IPS-18c (cell line): ENCODE results near the gene CIAO1.

Experiments used
- H3K4me3 ChIP-seq: 2 replicates; pipeline ENCODE4 v1.7.0; 2013; ENCODE audit warnings: low read depth, mild to moderate bottlenecking, low read length, moderate library complexity; ENCODE audit not compliant: insufficient read depth
- H3K9me3 ChIP-seq: one replicate; pipeline ENCODE4 v1.6.1; 2013; ENCODE audit warnings: mild to moderate bottlenecking, low read length, moderate library complexity; ENCODE audit not compliant: control insufficient read depth, insufficient read depth

Gene CIAO1

DNA sequence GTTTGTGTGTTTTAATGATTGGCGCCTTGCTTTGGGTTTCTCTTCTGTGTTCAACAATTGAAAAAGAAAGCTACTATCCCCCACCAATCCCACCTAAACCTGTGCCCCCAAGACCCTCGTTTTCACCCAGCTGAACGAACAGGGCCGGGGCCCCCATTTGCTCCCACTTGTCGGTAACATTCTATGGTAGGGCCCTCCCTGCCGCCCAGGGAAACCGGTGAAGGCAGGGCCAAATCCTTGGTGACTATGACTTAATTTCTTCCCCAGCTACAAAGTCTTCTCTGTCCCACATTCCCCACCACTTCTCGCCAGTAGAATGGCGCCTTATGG lies 39.9 kb downstream of the CIAO1 start:
- H3K9me3 ChIP-seq = no peaks in the 10 kb centered on the region
- H3K4me3 ChIP-seq = peak overlapping the region; percentile 90

GRCh38 chr2:96306370-96306769 lies 40.3 kb downstream of the CIAO1 start:
- no peaks in the 10 kb centered on the region for H3K9me3 ChIP-seq
- H3K4me3 ChIP-seq = peak overlapping the region; percentile 90

DNA sequence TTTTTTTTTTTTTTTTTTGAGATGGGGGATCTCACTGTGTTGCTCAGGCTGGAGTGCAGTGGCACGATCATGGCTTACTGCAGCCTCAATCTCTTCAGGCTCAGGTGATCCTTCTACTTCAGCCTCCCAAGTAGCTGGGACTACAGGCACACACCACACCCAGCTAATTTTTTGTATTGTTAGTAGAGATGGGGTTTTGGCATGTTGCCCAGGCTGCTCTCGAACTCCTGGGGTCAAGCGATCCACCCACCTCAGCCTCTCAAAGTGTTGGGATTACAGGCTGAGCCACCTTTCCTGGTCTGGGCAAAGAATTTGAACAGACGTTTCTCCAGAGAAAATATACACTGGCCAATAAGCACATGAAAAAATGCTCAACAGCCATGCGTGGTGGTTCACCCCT lies 42.2 kb downstream of the CIAO1 start:
- H3K9me3 ChIP-seq = no peaks in the 10 kb centered on the region
- no peak overlapping the region for H3K4me3 ChIP-seq

DNA sequence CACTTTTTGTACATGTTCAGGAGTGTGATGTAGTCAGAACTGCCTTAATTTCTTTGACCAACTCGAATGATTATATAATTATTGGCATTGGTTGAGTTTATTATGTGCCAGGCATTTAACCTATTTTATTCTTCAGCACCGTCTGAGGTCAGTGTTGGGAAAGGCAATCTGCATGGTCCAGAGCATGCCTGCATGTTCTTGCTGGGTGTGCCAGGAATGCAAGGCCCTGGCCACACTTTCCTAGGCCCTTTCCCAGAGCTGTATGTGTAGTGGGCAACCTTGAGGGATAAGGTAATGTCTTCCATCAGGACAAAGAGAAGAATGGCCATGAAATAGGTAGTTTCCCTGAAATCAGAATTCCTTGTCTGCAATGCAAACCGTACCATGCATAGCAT lies 49.0 kb downstream of the CIAO1 start:
- Histone ChIP-seq H3K9me3 (no peaks in the 10 kb centered on the region), H3K4me3 (no peak overlapping the region)

GRCh38 chr2:96315400-96316071 lies 49.5 kb downstream of the CIAO1 start:
- Histone ChIP-seq H3K4me3 (no peak overlapping the region), H3K9me3 (no peaks in the 10 kb centered on the region)

DNA sequence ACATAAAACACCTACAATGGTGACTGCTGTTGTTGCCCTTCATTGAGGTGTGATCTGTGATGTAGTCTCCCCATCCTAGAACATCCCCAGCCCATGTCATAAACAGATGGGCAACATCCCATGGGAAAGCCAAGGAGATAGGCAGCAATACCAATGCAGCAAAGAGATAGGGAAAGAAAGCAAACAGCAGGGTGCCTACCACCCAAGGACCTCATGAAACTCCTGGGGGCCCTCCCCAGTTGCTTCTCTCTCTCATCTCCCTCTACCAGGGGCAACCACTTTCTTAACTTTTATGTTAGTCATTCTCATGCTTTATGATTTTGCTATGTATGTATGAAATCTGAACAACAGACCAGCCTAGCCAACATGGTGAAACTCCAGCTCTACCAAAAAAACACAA lies 51.0 kb downstream of the CIAO1 start:
- Histone ChIP-seq H3K4me3 (no peak overlapping the region), H3K9me3 (no peaks in the 10 kb centered on the region)

- no peak overlapping the region for H3K4me3 ChIP-seq
These were observed 51.6 kb downstream of the CIAO1 start for GRCh38 chr2:96317584-96317997.

DNA sequence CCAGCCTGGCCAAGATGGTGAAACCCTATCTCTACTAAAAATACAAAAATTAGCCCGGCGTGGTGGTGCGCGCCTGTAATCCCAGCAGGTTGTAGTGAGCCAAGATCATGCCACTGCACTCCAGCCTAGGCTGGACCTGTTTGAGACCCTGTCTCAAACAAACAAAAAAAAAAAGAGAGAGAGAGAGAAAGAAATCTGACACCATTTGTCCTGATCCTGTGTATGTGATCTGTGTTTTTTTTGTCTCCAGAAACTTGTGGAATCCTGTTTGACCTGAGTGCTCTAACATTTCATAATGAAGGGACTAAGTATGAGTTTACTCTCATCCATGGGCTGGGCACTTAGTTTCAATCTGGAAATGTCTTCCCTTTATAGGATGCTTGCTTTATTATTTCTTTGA lies 52.7 kb downstream of the CIAO1 start:
- no peak overlapping the region for H3K4me3 ChIP-seq
- no peaks in the 10 kb centered on the region for H3K9me3 ChIP-seq

More at GRCh38 chr2:96317584-96317997, 51.6 kb downstream of the CIAO1 start:
- no peaks in the 10 kb centered on the region for H3K9me3 ChIP-seq

DNA sequence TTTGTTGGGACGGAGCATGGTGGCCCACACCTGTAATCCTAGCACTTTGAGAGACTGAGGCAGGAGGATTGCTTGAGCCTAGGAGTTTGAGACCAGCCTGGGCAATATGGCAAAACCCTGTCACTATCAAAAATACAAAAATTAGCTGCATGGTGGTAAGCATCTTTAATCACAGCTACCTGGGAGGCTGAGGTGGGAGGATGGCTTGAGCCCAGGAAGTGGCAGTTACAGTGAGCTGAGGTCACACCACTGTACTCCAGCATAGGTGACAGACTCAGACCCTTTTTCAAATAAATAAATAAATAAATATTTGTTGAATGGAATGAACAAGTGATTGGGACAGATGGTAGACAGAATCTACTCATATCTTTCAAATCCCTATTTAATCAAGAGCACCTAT lies 53.4 kb downstream of the CIAO1 start:
- H3K9me3 ChIP-seq = no peaks in the 10 kb centered on the region
- H3K4me3 ChIP-seq = no peak overlapping the region

DNA sequence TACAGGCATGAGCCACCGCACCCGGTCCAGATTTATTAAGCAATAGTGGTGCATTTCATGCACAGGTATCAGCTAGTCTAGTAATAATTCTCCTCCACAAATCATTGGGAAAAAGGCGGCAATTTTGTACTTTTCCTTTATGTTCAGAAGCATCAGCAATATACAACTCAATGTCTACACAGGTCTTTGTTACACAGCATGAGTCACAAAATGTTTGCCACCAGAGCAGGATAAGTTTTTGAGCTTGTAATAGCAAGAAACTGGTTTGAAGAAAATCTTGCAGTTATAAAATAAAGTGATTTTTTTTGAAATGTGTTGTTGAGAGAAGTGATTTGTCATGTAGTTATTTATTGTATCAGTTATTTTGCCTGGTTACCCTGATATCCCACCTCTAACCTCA lies 54.3 kb downstream of the CIAO1 start:
- H3K4me3 ChIP-seq = no peak overlapping the region
- H3K9me3 ChIP-seq = no peaks in the 10 kb centered on the region

- no peaks in the 10 kb centered on the region for H3K9me3 ChIP-seq
- peak overlapping the region; percentile 63 for H3K4me3 ChIP-seq
These were observed 55.0 kb downstream of the CIAO1 start for GRCh38 chr2:96320728-96321622.
